ENCODE results near the gene PNLIP.

PNLIP gene

DNA sequence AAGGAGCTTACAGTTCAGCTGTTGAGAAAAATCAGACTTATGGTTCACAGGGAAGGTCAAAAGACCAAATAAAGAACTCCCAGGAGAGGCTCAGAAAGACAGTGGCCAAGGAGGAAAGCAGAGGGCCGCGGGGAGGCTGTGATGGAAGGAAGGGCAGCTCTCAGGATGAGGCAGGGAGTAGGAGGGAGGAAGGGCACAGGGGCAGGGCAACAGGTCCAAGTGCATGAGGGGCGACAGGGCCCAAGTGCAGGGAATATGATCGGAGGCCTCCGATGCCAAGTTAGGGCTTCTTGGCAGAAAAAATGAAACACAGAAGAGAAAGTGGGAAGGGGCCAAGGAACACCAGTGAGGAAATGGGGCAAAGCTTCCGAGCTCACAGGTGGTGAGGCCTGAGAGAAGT is 61.6 kb downstream of the PNLIP start:
- TF ChIP-seq, protein P1, sequence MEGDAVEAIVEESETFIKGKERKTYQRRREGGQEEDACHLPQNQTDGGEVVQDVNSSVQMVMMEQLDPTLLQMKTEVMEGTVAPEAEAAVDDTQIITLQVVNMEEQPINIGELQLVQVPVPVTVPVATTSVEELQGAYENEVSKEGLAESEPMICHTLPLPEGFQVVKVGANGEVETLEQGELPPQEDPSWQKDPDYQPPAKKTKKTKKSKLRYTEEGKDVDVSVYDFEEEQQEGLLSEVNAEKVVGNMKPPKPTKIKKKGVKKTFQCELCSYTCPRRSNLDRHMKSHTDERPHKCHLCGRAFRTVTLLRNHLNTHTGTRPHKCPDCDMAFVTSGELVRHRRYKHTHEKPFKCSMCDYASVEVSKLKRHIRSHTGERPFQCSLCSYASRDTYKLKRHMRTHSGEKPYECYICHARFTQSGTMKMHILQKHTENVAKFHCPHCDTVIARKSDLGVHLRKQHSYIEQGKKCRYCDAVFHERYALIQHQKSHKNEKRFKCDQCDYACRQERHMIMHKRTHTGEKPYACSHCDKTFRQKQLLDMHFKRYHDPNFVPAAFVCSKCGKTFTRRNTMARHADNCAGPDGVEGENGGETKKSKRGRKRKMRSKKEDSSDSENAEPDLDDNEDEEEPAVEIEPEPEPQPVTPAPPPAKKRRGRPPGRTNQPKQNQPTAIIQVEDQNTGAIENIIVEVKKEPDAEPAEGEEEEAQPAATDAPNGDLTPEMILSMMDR (IDR thresholded peaks at IDR 0.05; ENCODE audit: extremely low read depth, missing control alignments), result no peak
- DNase-seq (ENCODE audit: low spot score), result no peak

DNA sequence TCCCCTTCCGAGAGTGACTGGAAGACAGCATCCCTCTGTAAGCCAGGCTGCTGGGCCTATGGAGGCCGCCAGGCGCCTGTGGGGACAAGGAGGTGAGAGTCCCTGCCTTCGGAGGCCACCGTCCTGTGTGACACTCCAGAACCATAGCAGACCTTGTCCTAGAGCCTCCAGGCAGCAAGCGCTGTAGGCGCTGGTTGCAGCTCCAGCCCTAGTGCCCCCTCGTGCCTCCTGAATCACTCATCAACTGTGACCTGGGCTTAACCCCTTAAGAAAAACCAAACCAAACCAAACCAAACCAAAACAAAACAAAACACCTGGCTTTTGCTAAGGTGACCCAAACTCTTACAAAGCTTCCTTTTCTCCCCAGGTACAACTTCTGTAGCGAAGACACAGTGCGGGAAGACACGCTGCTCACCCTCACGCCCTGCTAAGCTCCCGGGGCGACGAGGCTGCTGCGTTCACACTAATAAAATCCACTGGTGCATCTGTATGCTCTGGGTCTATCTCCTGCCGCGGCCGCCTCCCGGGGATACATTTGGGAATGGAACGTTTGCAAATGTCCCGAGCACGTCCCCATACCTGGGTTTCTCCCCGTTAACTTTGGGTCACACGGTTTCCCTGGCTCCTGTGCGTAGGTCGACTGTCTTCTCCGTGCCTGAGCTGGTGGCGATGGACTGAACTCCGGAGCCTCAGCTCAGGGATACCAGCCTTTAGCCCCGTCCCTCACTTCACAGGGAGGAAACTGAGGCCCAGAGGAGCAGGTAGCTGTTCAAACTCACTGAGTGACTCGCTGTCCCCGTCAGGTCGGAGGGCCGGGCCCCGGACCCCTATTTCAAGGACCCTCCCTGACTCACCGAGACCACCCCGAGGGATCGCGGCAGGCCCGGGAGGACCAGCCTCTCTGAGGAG is 63.2 kb downstream of the PNLIP start:
- DNase-seq (ENCODE audit: low spot score), result no peak
- TF ChIP-seq, protein P1 (IDR thresholded peaks at IDR 0.05; ENCODE audit: extremely low read depth, missing control alignments), result no peak

DNA sequence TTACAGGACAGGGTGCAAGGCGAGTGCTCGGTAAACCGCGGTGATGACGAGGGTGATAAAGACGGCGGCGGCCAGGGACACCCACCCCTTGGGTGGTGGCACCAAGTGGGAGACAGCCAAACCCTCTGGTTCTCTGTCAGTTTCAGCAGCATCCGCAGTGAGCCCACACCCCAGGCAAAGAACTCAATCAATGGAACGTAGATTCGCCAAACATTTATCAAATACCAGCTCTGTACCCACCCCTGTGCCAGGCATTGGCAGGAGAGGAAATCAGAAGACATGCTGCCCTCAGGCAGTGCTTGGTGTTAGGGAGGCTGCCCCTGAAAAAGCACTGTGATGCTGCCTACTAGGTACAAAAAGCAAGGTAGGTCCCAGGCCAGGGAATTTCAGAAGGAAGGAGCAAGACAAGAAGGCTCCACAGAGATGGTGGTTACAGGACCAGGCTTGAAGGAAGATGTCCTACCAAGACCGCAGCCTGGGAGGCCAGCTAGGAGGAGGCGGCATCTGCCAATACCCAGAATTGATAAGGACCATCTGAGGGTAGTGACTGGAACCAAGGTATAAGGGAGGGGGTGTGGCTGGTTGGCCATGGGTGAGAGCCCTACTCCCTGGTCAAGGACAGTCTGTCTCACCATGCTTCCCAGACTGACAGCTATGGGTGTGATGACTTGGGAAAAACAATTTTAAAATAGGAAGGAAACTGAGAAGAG is 64.9 kb downstream of the PNLIP start:
- TF ChIP-seq, protein P1 (IDR thresholded peaks at IDR 0.05; ENCODE audit: extremely low read depth, missing control alignments), result no peak
- DNase-seq (ENCODE audit: low spot score), result no peak

DNA sequence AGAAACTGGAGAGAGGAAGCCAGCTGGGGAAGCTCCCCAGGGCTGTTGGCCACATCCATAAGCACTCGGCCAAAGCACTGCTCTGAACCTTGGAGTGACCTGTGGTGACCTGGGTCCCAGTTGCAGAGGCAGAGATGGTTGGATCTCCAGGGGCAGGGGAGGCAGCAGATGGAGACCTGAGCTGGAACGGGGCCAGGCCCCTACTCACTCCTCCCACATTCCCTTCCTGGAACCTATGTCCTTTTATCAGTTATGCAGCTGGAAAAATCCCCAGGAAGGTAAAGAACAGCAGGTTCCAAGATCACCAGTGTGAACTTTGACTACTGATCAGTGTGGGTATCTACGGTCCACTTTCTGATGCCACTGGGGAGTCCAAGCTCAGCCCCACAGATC is 65.4 kb downstream of the PNLIP start:
- TF ChIP-seq, protein P1 (IDR thresholded peaks at IDR 0.05; ENCODE audit: extremely low read depth, missing control alignments), result no peak
- no peak for DNase-seq (ENCODE audit: low spot score)

DNA sequence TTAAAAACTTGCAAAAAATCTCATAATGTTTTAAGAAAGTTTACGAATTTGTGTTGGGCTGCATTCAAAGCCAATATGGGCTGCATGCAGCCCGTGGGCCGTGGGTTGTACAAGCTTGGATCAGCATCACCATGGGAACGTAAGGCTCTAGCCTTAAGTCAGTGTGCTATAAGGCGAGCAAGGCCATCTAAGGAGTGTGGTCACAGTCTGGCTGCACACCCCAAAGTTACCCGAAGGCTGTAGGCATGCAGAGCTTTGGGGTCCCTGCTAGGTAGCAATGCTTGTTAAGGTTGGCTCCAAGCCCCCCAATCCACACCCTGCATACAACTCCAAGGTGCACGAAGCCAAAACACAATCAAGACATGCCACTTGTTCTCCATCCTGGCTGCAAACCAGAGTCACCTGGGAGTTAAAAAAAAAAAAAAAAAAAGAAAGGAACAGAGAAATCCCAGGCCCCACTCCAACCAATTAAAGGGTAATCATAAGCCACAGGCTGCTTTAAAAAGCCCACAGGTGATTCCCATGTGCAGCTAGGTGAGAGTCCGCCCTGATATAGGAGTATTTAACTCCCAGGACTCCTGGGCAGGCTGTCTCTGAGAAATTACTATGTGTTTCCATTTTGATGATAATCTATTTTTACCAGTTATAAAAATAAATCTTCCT is 66.5 kb downstream of the PNLIP start:
- TF ChIP-seq, protein P1 (IDR thresholded peaks at IDR 0.05; ENCODE audit: extremely low read depth, missing control alignments), result no peak
- DNase-seq (ENCODE audit: low spot score), result no peak

DNA sequence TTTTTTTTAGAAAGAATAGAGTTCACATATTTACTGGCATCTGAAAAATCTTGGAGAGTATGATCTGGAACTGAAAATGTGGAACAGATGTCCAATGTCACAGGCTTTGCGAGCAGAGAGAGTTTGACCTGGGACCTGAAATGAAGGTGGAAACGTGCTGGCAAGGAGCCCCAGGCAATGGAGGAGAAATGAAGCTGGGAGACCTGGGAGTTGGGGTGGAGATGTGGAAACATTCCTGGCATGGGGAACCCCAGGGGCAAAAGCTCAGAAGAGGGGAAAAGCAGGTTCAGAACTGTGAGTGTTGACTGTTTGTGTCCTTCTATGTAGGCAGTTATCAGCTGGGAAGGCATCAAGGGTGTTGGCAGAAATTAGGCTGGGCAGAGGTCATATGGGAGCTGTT is 67.7 kb downstream of the PNLIP start:
- TF ChIP-seq, protein P1 (IDR thresholded peaks at IDR 0.05; ENCODE audit: extremely low read depth, missing control alignments), result no peak
- no peak for DNase-seq (ENCODE audit: low spot score)

DNA sequence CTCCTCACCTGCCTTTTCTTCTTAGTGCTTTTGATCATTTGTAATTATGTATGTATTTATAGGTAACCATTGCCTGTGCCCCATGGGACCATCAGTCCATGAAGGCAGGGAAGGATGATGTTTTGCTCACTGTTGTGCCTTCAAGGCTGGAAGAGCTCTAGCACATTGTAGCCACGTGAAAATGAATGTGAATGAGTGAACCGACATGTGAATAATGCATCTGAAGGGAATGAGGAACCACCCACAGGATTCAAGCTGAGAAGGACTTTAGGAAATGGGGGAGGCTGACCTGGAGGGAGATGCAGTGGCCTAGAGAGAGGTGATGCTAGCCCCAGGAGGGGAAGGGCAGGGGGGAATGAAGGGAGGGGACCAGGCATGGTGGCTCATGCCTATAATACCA is 69.1 kb downstream of the PNLIP start:
- no peak for DNase-seq (ENCODE audit: low spot score)
- TF ChIP-seq, protein P1 (IDR thresholded peaks at IDR 0.05; ENCODE audit: extremely low read depth, missing control alignments), result no peak

Data from GM20000 (cell line).